ENCODE results near the gene CREB5. TPM values are rescaled to one million over a fixed set of nuclear protein-coding genes. Genes with fewer than 3 reads are reported as not detected.

The CREB5 gene
- total and polyA plus RNA-seq, 2 donors (not counting 3 experiments of a cell fraction or from before 2014, with no cell fraction given), result 19.6 to 28.4 TPM

DNA sequence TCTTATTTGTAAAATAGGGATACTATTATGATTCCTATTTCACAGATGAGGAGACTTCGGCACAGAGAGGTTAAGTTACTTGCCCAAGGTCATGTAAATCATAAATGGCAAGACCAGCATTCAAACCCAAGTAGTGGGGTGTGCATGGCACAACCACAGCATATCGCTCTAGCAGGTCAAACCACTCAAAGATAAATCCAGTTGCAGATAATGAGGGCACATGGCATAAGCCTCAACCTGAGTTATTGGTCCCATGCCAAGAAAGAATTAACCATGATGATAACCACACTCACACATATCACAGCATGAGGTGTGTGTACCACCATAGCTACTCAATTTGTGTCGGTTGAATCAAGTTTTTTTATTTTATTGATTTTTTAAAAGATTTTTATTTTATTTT, 180.5 kb downstream of the CREB5 start:
- no TSS peak for BruUV-seq (replicated peaks)
- Histone ChIP-seq H2AFZ (ENCODE audit: low read depth, low read length) (no peak overlapping the region), H3K79me2 (ENCODE audit: control insufficient read depth, insufficient read depth, low read length) (no peaks in the 10 kb centered on the region), H3K9me3 (replicated peaks; ENCODE audit: control insufficient read depth, insufficient read depth, low read length) (no peaks in the 10 kb centered on the region), H3K27me3 (ENCODE audit: control insufficient read depth in 2 of 2, insufficient read depth in 2 of 2, low read length in 2 of 2) (peaks cover 0 to 4% of the 10 kb centered on the region in 2 experiments), H3K9me1 (replicated peaks; ENCODE audit: control insufficient read depth, extremely low read depth, insufficient read depth, low read length) (no peaks in the 10 kb centered on the region), H3K36me3 (ENCODE audit: control insufficient read depth in 2 of 2, extremely low read depth in 1 of 2, insufficient read depth in 2 of 2, low read length in 2 of 2) (no peaks in the 10 kb centered on the region), H4K20me1 (replicated peaks; ENCODE audit: control insufficient read depth, extremely low read depth, insufficient read depth, low read length) (no peaks in the 10 kb centered on the region), H3K4me2 (ENCODE audit: insufficient read depth, low read length) (no peak overlapping the region), H3K27ac (ENCODE audit: insufficient read depth, low read depth, low read length) (no peak overlapping the region), H3K9ac (replicated peaks; ENCODE audit: extremely low read depth, insufficient read depth, low read length) (no peak overlapping the region), H3K4me3 (replicated peaks in 1 of 3; ENCODE audit: insufficient read depth in 1 of 3, low read depth in 1 of 3, low read length in 3 of 3) (no peak overlapping the region), H3K4me1 (ENCODE audit: control insufficient read depth, extremely low read depth, insufficient read depth, low read length) (no peaks in the 10 kb centered on the region)
- dilution Hi-C loops (cut with MboI; ENCODE audit: extremely low pct_ligation_motif_present, low sequenced_read_pairs) (no loop called here), intact Hi-C loops (cut with micrococcal nuclease) (no loop called here)
- POLR2A ChIA-PET, result no interaction called here
- DNase-seq (ENCODE audit: low read depth, low spot score) (no peak), FAIRE-seq (no peak)
- TF ChIP-seq POLR2AphosphoS5 (IDR thresholded peaks at IDR 0.05; ENCODE audit: insufficient read depth, low read depth, low read length) (no peak), FOS (IDR thresholded peaks at IDR 0.05; ENCODE audit: borderline replicate concordance, insufficient read depth, low read length) (no peak), MAX (IDR thresholded peaks at IDR 0.05; ENCODE audit: insufficient read depth, insufficient read length) (no peak), GATA2 (IDR thresholded peaks at IDR 0.05; ENCODE audit: insufficient read depth, insufficient read length, low read depth, low read length) (no peak)
- CTCF ChIA-PET, result no interaction called here

GRCh38 chr7:28595076-28595475, 182.8 kb downstream of the CREB5 start:
- Histone ChIP-seq H2AFZ (ENCODE audit: low read depth, low read length) (no peak overlapping the region), H4K20me1 (replicated peaks; ENCODE audit: control insufficient read depth, extremely low read depth, insufficient read depth, low read length) (no peaks in the 10 kb centered on the region), H3K27me3 (ENCODE audit: control insufficient read depth in 2 of 2, insufficient read depth in 2 of 2, low read length in 2 of 2) (peaks cover 0 to 6% of the 10 kb centered on the region in 2 experiments), H3K4me3 (replicated peaks in 1 of 3; ENCODE audit: insufficient read depth in 1 of 3, low read depth in 1 of 3, low read length in 3 of 3) (no peak overlapping the region), H3K4me2 (ENCODE audit: insufficient read depth, low read length) (no peak overlapping the region), H3K4me1 (ENCODE audit: control insufficient read depth, extremely low read depth, insufficient read depth, low read length) (no peaks in the 10 kb centered on the region), H3K9ac (replicated peaks; ENCODE audit: extremely low read depth, insufficient read depth, low read length) (no peak overlapping the region), H3K9me1 (replicated peaks; ENCODE audit: control insufficient read depth, extremely low read depth, insufficient read depth, low read length) (no peaks in the 10 kb centered on the region), H3K27ac (ENCODE audit: insufficient read depth, low read depth, low read length) (no peak overlapping the region), H3K36me3 (ENCODE audit: control insufficient read depth in 2 of 2, extremely low read depth in 1 of 2, insufficient read depth in 2 of 2, low read length in 2 of 2) (no peaks in the 10 kb centered on the region), H3K79me2 (ENCODE audit: control insufficient read depth, insufficient read depth, low read length) (no peaks in the 10 kb centered on the region), H3K9me3 (replicated peaks; ENCODE audit: control insufficient read depth, insufficient read depth, low read length) (no peaks in the 10 kb centered on the region)
- POLR2A ChIA-PET, result no interaction called here
- FAIRE-seq (no peak), DNase-seq (ENCODE audit: low read depth, low spot score) (no peak)
- BruUV-seq (replicated peaks), result no TSS peak
- TF ChIP-seq POLR2AphosphoS5 (IDR thresholded peaks at IDR 0.05; ENCODE audit: insufficient read depth, low read depth, low read length) (no peak), MAX (IDR thresholded peaks at IDR 0.05; ENCODE audit: insufficient read depth, insufficient read length) (no peak), MYC (IDR thresholded peaks at IDR 0.05; ENCODE audit: low read depth, low read length) (no peak), POLR2A (IDR thresholded peaks at IDR 0.05; ENCODE audit: low read depth, low read length) (no peak), JUN (IDR thresholded peaks at IDR 0.05; ENCODE audit: borderline replicate concordance, insufficient read depth, insufficient read length, low read depth) (no peak), EZH2 (IDR thresholded peaks at IDR 0.05; ENCODE audit: borderline replicate concordance, low read depth, low read length, severe bottlenecking) (no peak), GATA2 (IDR thresholded peaks at IDR 0.05; ENCODE audit: insufficient read depth, insufficient read length, low read depth, low read length) (no peak), FOS (IDR thresholded peaks at IDR 0.05; ENCODE audit: borderline replicate concordance, insufficient read depth, low read length) (no peak), CTCF (IDR thresholded peaks at IDR 0.05; ENCODE audit: extremely low read depth in 1 of 2, insufficient read depth in 1 of 2, low read depth in 1 of 2, low read length in 2 of 2) (no peak)
- CTCF ChIA-PET, result no interaction called here
- intact Hi-C loops (cut with micrococcal nuclease) (no loop called here), dilution Hi-C loops (cut with MboI; ENCODE audit: extremely low pct_ligation_motif_present, low sequenced_read_pairs) (no loop called here)

All from endothelial cell of umbilical vein (primary cell).